ENCODE results near the gene ZIC3.

DNA sequence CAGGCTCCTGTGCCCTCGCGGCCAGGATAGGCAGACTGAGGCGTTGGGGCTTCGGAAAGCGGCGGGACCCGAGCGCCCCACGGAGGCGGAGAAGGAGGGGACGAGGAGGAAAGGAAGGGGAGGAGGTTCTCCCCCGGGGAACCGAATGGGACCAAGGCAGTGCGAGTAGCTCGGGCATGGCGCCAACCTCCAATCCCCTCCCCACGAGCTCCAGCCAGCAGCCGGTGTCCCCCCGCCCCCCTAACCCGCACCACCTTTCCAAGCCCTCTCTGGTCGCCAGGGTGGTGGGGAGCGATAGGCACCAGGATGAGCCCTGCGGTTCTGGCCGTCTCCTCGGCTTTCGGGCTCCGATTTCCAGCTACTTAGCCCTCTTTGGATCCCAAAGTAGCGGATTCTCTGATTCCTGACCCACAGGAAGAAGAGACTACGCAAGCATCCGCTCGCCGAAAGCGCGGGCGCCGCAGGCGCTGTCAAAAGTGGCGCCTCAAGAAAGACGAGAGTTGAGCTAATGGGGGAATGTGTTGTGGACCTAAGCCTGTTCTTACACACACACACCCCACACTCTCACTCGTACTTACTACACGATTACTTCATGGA, 15.2 kb upstream of the ZIC3 start:
- TF ChIP-seq CTCF (conservative IDR thresholded peaks at IDR 0.05) (no peak), EZH2 (IDR thresholded peaks at IDR 0.05; ENCODE audit: low read depth) (no peak)
